Measurements from ENCODE around the gene IL13.

GRCh38 chr5:132637241-132637640 lies 20.7 kb upstream of the IL13 start:
- TF ChIP-seq CTCF (optimal IDR thresholded peaks at IDR 0.05 in 1 of 3, IDR thresholded peaks at IDR 0.05 in 1 of 3, conservative IDR thresholded peaks at IDR 0.05 in 1 of 3; ENCODE audit: extremely low read depth in 1 of 3, insufficient read depth in 2 of 3, low read length in 3 of 3) (no peak), EZH2 (IDR thresholded peaks at IDR 0.05; ENCODE audit: low read length) (no peak)

Data from keratinocyte (primary cell).